ENCODE results near the gene NXN.
"Not testable (repeated sequence)": the region's sequence is repeated elsewhere in the genome, so short reads cannot be mapped to it uniquely, and the experiment has no call there.

Gene NXN

DNA sequence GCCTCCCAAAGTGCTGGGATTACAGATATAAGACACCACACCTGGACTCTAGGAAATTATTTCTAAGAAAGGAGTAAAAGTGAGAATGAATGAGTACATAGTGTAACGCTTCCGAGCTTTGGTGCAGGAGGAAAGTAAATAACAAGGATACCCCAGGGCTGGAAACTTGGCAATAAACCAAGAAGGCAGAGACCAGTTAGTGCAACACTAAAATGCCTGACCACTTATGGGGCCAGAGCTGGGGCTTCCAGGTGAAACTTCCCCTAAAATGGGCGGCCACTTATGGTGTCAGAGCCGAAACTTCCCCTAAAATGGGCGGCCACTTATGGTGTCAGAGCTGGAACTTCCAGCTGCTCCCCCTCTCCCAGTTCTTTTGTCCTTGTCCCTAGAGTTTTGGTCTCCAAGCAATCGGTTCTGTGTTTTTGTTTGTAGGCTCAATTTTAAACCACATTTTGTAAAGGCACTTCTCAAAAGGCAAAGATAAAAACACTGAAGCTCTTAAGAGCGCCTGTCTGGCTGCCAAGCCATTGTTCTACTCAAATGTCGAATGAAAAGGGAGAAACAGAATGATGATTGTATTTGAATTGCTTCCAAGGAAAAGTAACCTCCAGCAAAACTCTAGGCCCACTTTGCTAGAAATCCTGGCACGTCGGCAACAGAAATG, 63.9 kb downstream of the NXN start:
- Histone ChIP-seq H3K36me3 (ENCODE audit: control insufficient read depth, insufficient read depth, low read length) (no peaks in the 10 kb centered on the region), H3K4me3 (ENCODE audit: low read length) (no peak overlapping the region), H3K9ac (ENCODE audit: low read length) (no peak overlapping the region), H3K27me3 (ENCODE audit: control insufficient read depth, insufficient read depth, low read length) (no peaks in the 10 kb centered on the region), H3K4me1 (ENCODE audit: control insufficient read depth, insufficient read depth, low read length) (peaks cover 12% of the 10 kb centered on the region), H3K27ac (ENCODE audit: low read depth, low read length) (peak overlapping the region; percentile 73)

DNA sequence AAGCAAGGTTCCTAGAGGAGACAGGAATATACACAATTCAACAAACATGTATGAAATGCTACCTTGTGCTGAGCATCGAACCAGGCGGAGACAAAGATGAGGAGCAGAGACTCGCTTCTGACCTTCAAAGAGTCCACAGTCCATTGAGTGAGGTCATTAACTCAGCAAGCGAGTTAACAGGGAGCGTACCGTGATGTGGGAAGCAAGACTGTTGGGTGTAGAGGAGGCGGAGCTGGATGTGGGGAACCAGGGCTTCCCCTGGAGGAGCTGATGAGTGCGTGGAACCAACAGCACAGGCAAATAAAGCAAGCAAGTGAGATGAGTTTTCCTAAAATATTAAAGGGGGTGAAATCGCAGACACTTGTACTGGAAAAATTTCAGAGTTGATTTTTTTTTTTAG, 65.0 kb downstream of the NXN start:
- H3K27me3 ChIP-seq (ENCODE audit: control insufficient read depth, insufficient read depth, low read length), result no peaks in the 10 kb centered on the region
- H3K27ac ChIP-seq (ENCODE audit: low read depth, low read length), result no peak overlapping the region
- peaks cover 16% of the 10 kb centered on the region for H3K4me1 ChIP-seq (ENCODE audit: control insufficient read depth, insufficient read depth, low read length)

DNA sequence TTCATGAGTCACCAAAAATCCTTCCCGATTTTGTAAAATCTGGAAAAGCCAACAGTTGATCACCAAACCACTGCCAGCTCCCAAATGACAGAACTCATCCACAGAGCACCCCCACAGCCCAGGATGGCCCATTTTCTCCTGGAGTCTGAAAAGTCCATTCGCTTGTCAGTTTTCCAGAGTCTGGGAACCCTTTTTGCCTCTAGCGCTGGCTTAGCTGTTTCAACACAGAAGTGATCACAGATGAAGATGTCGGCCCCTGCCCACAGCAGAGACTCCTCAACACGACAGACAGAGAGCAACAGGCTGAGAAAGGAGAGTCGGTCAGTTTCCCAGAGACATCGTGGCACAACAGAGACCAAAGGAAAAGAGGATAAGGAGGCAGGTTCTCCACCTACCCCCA, 66.4 kb downstream of the NXN start:
- H3K9ac ChIP-seq (ENCODE audit: low read length), result no peak overlapping the region
- H3K36me3 ChIP-seq (ENCODE audit: control insufficient read depth, insufficient read depth, low read length), result no peaks in the 10 kb centered on the region
- H3K4me3 ChIP-seq (ENCODE audit: low read length), result no peak overlapping the region
- H3K4me1 ChIP-seq (ENCODE audit: control insufficient read depth, insufficient read depth, low read length), result peaks cover 16% of the 10 kb centered on the region
- no peaks in the 10 kb centered on the region for H3K27me3 ChIP-seq (ENCODE audit: control insufficient read depth, insufficient read depth, low read length)
- no peak overlapping the region for H3K27ac ChIP-seq (ENCODE audit: low read depth, low read length)

More for the DNA sequence above, 65.0 kb downstream of the NXN start:
- Histone ChIP-seq H3K36me3 (ENCODE audit: control insufficient read depth, insufficient read depth, low read length) (no peaks in the 10 kb centered on the region), H3K4me3 (ENCODE audit: low read length) (no peak overlapping the region), H3K9ac (ENCODE audit: low read length) (no peak overlapping the region)

DNA sequence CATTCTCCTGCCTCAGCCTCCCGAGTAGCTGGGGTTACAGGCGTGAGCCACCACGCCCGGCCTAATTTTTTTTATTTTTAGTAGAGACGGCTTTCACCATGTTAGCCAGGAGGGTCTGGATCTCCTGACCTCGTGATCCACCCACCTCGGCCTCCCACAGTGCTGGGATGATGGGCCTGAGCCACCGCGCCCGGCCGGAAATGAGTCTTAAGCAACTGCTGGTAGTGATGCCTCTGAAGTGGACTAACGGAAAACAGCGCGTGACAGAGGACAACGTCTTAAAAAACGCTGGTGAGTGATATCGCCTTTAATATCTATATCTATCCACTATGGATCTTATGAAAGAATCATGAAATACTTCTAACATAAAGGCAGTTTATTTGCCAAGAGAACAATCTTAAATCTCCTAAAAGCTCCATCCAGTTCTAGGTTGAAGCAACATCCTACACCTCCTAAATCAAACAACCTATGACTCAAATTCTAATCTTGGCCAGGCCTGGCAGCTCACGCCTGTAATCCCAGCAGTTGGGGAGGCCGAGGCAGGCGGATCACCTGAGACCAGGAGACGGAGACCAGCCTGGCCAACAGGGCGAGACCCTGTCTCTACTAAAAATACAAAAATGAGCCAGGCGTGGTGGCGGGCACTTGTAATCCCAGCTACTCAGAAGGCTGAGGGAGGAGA, 69.8 kb downstream of the NXN start:
- Histone ChIP-seq H3K9ac (ENCODE audit: low read length) (no peak overlapping the region), H3K36me3 (ENCODE audit: control insufficient read depth, insufficient read depth, low read length) (no peaks in the 10 kb centered on the region), H3K27me3 (ENCODE audit: control insufficient read depth, insufficient read depth, low read length) (no peaks in the 10 kb centered on the region), H3K4me3 (ENCODE audit: low read length) (no peak overlapping the region), H3K27ac (ENCODE audit: low read depth, low read length) (no peak overlapping the region), H3K4me1 (ENCODE audit: control insufficient read depth, insufficient read depth, low read length) (peaks cover 6% of the 10 kb centered on the region)

DNA sequence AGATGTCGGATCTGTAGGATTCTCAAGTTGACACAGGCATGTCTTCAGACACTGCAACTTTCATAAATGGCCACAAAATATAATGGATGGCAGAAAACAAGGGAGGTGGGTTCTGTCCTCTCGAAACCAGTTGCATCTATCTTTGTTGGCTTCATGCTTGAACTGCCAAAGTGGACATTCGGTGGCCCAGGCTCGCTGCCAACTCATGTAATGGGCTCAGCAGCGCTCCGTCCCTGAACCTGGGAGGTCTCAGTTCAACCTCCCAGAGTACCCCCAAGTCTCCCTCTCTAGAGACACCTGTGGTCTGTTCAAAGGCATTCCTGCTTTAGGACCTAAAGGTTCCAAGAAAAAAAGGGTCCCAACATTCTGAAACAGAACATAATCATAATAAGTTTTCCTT, 71.9 kb downstream of the NXN start:
- no peak overlapping the region for H3K27ac ChIP-seq (ENCODE audit: low read depth, low read length)

DNA sequence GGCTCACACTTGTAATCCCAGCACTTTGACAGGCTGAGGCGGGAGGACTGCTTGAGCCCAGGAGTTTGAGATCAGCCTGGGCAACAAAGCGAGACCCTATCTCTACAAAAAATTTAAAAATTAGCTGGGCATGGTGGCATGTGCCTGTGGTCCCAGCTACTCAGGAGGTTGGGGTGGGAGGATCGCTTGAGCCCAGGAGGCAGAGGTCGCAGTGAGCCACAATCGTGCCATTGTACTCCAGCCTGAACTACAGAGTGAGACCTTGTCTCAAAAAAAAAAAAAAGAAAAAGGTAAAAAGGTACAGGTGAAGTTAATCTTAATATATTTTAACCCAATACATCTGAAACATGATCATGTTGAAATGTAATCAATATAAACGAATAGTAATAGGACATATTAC, 73.9 kb downstream of the NXN start:
- not testable (repeated sequence) for H3K27me3 ChIP-seq (ENCODE audit: control insufficient read depth, insufficient read depth, low read length); H3K36me3 ChIP-seq (ENCODE audit: control insufficient read depth, insufficient read depth, low read length); H3K4me3 ChIP-seq (ENCODE audit: low read length); H3K9ac ChIP-seq (ENCODE audit: low read length); H3K27ac ChIP-seq (ENCODE audit: low read depth, low read length)
- H3K4me1 ChIP-seq (ENCODE audit: control insufficient read depth, insufficient read depth, low read length), result peaks cover 20% of the 10 kb centered on the region

More for the DNA sequence above, 71.9 kb downstream of the NXN start:
- H3K4me3 ChIP-seq (ENCODE audit: low read length), result no peak overlapping the region
- peaks cover 17% of the 10 kb centered on the region for H3K4me1 ChIP-seq (ENCODE audit: control insufficient read depth, insufficient read depth, low read length)
- H3K36me3 ChIP-seq (ENCODE audit: control insufficient read depth, insufficient read depth, low read length), result no peaks in the 10 kb centered on the region
- H3K9ac ChIP-seq (ENCODE audit: low read length), result no peak overlapping the region
- H3K27me3 ChIP-seq (ENCODE audit: control insufficient read depth, insufficient read depth, low read length), result no peaks in the 10 kb centered on the region

DNA sequence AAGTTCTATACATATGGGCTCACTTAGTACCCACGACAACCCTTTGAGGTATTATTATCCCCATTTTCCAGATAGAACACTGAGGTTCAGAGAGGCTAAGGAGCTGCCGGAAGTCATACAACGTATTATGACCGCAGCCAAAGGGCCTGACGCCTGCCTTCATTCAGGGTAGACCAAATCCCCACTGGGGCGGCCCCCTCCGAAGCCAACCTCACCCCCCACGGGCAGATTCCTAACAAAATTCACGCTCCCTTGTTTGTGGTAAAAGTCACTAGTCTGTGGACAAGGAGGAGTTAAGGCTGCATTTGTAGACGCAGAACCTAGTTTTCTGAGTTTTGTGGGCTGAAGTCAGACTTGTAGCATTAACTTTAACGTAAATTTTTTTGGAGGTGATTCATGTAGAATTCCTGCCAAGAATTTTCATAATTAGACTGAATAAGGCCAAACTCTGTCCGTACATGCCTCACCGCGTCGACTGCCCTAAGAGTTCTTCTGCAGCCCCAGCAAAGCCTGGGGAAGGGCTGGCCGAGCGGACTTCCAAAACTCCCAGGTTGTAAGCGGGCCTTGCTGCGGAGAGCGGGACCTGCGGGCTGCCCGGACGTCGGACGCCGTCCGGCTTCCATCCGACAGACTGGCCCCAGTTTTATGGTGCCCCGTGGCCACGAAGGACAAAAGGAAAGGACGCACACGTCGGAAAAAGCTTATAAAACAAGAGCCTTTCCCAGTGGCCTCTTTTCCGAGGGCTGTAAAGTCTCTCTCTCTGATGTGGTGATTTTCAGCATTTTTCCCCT, 75.7 kb downstream of the NXN start:
- H3K9ac ChIP-seq (ENCODE audit: low read length), result no peak overlapping the region
- H3K27ac ChIP-seq (ENCODE audit: low read depth, low read length), result peak overlapping the region; percentile 69
- H3K4me1 ChIP-seq (ENCODE audit: control insufficient read depth, insufficient read depth, low read length), result peaks cover 22% of the 10 kb centered on the region
- H3K4me3 ChIP-seq (ENCODE audit: low read length), result no peak overlapping the region
- no peaks in the 10 kb centered on the region for H3K36me3 ChIP-seq (ENCODE audit: control insufficient read depth, insufficient read depth, low read length)
- no peaks in the 10 kb centered on the region for H3K27me3 ChIP-seq (ENCODE audit: control insufficient read depth, insufficient read depth, low read length)

DNA sequence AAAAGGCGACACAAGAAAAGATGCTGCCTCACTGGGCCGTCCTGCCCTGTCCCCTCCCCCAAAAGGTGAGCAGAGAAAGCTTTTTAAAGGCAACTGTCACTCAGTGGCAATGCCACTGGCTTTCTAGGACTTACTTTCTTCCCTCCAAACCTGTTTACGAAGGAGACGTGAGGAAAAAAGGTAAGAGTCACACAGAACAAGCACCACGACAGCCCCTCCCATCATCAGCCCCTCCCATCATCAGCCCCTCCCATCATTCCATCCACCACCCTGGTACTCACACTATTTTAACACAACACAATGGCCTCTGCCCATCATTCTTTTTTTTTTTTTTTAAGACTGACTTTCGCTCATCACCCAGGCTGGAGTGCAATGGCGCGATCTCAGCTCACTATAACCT, 77.1 kb downstream of the NXN start:
- Histone ChIP-seq H3K9ac (ENCODE audit: low read length) (no peak overlapping the region), H3K4me3 (ENCODE audit: low read length) (no peak overlapping the region), H3K36me3 (ENCODE audit: control insufficient read depth, insufficient read depth, low read length) (no peaks in the 10 kb centered on the region), H3K4me1 (ENCODE audit: control insufficient read depth, insufficient read depth, low read length) (peaks cover 22% of the 10 kb centered on the region), H3K27ac (ENCODE audit: low read depth, low read length) (peak overlapping the region; percentile 77), H3K27me3 (ENCODE audit: control insufficient read depth, insufficient read depth, low read length) (no peaks in the 10 kb centered on the region)

DNA sequence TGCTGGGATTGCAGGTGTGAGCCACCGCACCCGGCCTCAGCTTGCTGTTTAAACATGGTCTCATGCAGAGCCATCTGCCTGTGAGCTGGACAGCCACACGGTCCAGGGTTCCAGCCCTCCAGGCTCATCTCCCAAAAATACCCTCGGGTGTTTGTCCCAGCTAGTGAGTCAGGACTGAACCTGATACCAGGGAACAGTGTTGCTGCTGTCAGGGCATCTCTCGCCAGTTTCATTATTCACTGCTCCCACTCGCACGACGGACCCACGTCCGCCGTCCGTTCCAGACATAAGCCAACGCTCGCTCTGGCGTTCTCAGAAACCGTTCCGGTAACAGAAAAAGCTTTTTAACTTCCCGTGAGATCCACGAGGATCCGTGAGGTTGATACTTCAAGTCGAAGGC, 77.6 kb downstream of the NXN start:
- Histone ChIP-seq H3K27me3 (ENCODE audit: control insufficient read depth, insufficient read depth, low read length) (no peaks in the 10 kb centered on the region), H3K27ac (ENCODE audit: low read depth, low read length) (peak overlapping the region; percentile 77), H3K4me1 (ENCODE audit: control insufficient read depth, insufficient read depth, low read length) (peaks cover 26% of the 10 kb centered on the region), H3K9ac (ENCODE audit: low read length) (no peak overlapping the region), H3K36me3 (ENCODE audit: control insufficient read depth, insufficient read depth, low read length) (no peaks in the 10 kb centered on the region), H3K4me3 (ENCODE audit: low read length) (no peak overlapping the region)

DNA sequence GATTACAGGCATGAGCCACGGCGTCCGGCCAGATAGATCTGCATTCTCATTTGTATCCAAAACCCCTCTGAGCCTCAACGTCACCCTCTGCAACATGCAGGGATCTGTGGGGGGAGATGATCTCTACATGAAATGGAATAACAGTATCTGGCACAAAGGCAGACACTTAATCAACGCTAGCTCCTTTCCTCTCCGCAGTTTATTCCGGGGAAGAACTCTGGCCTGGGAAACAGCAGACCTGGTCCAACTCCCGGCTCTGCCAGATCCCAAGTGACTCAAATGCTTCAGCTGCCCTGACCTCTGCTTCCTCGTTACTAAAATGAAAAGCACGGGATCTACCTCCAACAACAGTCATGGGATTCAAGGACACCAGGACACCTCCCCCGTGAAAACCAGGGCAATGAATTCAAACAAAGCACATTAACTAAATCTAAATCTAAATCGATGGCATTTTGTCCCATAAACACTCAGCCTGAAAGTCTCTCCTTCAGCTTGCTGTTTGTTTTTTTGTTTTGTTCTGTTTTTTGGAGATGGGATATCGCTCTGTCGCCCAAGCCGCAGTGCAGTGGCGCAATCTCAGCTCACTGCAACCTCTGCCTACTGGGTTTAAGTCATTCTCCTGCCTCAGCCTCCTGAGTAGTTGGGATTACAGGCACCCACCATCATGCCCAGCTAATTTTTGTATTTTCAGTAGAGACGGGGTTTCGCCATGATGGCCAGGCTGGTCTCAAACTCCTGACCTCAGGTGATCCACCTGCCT, 78.2 kb downstream of the NXN start:
- peaks cover 32% of the 10 kb centered on the region for H3K4me1 ChIP-seq (ENCODE audit: control insufficient read depth, insufficient read depth, low read length)
- no peaks in the 10 kb centered on the region for H3K36me3 ChIP-seq (ENCODE audit: control insufficient read depth, insufficient read depth, low read length)
- no peak overlapping the region for H3K9ac ChIP-seq (ENCODE audit: low read length)
- H3K27ac ChIP-seq (ENCODE audit: low read depth, low read length), result peak overlapping the region; percentile 77
- H3K4me3 ChIP-seq (ENCODE audit: low read length), result peak overlapping the region; percentile 10
- H3K27me3 ChIP-seq (ENCODE audit: control insufficient read depth, insufficient read depth, low read length), result no peaks in the 10 kb centered on the region

DNA sequence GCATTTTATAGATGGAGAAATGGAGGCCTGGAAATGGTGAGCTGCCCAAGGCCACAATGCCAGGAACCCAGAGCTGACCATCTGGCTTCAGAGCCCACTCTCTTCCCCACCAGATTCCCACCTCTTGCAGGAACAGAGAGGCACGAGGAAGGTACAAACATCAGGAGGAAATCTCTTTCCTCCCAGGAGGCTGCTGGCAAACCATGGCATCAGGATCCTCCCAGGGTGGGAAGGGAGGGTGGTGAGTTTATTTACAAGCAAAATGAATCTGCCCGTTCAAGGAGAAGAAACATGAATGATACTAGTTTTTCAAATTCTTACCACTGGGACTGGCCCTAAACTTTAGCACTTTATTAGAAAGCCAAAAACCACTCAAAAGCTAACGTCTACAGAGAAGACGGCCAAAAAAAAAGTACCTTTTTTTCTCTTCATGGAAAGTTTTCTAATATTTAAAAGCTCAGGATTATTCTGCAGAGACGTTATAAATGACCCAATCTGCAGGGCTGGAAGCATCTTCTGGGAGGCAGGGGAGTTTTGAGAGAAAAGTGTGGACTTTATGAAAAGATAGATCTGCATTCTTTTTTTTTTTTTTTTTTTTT, 79.1 kb downstream of the NXN start:
- Histone ChIP-seq H3K9ac (ENCODE audit: low read length) (no peak overlapping the region), H3K4me3 (ENCODE audit: low read length) (no peak overlapping the region), H3K27ac (ENCODE audit: low read depth, low read length) (peak overlapping the region; percentile 38), H3K27me3 (ENCODE audit: control insufficient read depth, insufficient read depth, low read length) (no peaks in the 10 kb centered on the region), H3K4me1 (ENCODE audit: control insufficient read depth, insufficient read depth, low read length) (peaks cover 34% of the 10 kb centered on the region), H3K36me3 (ENCODE audit: control insufficient read depth, insufficient read depth, low read length) (no peaks in the 10 kb centered on the region)
